ENCODE data around the gene DCBLD1. TPM values are rescaled to one million over a fixed set of nuclear protein-coding genes. Genes with fewer than 3 reads are reported as not detected.

DCBLD1 gene
- total RNA-seq, 1 donor from 2014 or later = 64.8 TPM

DNA sequence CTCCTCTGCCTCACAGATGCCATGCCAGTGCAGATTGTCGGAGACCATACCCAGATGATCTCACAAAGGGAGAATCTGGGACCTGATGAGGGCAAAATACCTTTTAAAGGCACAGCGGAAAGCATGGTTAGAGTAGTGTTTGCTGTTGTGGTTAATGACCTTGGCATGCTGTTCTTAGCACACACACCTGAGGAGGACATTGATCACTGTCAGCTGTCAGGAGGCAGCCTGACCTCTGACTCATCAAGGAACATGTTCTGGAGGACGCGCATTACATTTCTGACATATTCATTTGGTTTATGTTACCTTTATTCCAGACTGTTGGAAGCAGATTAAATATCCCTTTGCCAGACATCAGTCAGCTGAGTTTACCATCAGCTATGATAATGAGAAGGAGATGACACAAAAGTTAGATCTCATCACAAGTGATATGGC lies 62.7 kb downstream of the DCBLD1 start:
- Histone ChIP-seq H3K36me3 (ENCODE audit: control insufficient read depth, insufficient read depth, low read length) (peaks cover 7% of the 10 kb centered on the region), H3K27me3 (ENCODE audit: control insufficient read depth, insufficient read depth, low read length) (no peaks in the 10 kb centered on the region), H3K4me3 (ENCODE audit: low read depth, low read length) (no peak overlapping the region)
- DNase-seq (ENCODE audit: low read depth) (peak; percentile 81), FAIRE-seq (peak; percentile 40)
- TF ChIP-seq, protein P1, sequence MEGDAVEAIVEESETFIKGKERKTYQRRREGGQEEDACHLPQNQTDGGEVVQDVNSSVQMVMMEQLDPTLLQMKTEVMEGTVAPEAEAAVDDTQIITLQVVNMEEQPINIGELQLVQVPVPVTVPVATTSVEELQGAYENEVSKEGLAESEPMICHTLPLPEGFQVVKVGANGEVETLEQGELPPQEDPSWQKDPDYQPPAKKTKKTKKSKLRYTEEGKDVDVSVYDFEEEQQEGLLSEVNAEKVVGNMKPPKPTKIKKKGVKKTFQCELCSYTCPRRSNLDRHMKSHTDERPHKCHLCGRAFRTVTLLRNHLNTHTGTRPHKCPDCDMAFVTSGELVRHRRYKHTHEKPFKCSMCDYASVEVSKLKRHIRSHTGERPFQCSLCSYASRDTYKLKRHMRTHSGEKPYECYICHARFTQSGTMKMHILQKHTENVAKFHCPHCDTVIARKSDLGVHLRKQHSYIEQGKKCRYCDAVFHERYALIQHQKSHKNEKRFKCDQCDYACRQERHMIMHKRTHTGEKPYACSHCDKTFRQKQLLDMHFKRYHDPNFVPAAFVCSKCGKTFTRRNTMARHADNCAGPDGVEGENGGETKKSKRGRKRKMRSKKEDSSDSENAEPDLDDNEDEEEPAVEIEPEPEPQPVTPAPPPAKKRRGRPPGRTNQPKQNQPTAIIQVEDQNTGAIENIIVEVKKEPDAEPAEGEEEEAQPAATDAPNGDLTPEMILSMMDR (IDR thresholded peaks at IDR 0.05; ENCODE audit: insufficient read depth, low read length, severe bottlenecking) = no peak

DNA sequence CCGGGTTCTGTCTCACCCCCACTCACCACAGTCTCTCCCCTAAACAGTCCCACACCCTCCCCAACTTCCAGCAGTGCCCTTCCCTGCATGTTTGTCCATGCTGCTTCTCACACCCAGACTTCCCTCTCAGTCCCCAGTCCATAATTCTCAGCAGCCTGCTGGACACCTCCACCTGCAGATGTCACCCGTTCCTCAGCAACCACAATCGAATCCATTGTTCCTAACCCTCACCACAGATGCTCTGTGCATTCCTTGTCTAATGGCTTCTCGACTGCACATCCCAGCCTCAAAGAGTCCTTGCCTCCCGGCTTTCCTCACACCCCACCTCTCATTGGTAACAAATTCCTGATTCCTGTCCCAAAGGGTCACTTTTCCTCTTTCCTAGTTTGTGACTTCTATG lies 64.2 kb downstream of the DCBLD1 start:
- FAIRE-seq (peak; percentile 55), DNase-seq (ENCODE audit: low read depth) (no peak)
- TF ChIP-seq, protein P1 (IDR thresholded peaks at IDR 0.05; ENCODE audit: insufficient read depth, low read length, severe bottlenecking) = no peak
- Histone ChIP-seq H3K4me3 (ENCODE audit: low read depth, low read length) (no peak overlapping the region), H3K27me3 (ENCODE audit: control insufficient read depth, insufficient read depth, low read length) (no peaks in the 10 kb centered on the region), H3K36me3 (ENCODE audit: control insufficient read depth, insufficient read depth, low read length) (peaks cover 7% of the 10 kb centered on the region)

DNA sequence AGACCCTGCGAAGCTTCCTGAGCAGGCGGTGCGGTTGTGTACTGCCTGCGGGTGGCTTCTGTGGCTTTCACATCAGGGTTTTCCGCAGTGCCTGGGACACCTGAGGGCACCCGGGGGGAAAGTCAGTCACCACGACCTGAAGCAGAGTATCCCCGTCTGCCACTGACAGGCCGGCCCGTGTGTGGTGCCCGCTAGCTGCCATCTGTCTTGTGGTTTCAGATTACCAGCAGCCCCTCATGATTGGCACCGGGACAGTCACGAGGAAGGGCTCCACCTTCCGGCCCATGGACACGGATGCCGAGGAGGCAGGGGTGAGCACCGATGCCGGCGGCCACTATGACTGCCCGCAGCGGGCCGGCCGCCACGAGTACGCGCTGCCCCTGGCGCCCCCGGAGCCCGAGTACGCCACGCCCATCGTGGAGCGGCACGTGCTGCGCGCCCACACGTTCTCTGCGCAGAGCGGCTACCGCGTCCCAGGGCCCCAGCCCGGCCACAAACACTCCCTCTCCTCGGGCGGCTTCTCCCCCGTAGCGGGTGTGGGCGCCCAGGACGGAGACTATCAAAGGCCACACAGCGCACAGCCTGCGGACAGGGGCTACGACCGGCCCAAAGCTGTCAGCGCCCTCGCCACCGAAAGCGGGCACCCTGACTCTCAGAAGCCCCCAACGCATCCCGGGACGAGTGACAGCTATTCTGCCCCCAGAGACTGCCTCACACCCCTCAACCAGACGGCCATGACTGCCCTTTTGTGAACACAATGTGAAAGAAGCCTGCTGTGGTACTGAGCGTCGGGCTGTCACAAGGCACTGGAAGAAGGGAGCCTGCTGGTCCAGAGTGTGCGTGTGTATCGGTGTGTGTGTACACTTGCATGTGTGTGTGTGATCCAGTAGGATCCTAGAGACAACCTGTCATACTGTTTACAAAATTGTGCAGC lies 65.5 kb downstream of the DCBLD1 start:
- DNase-seq (ENCODE audit: low read depth) (no peak), FAIRE-seq (no peak)
- Histone ChIP-seq H3K4me3 (ENCODE audit: low read depth, low read length) (no peak overlapping the region), H3K36me3 (ENCODE audit: control insufficient read depth, insufficient read depth, low read length) (peaks cover 7% of the 10 kb centered on the region), H3K27me3 (ENCODE audit: control insufficient read depth, insufficient read depth, low read length) (no peaks in the 10 kb centered on the region)
- TF ChIP-seq, protein P1 (IDR thresholded peaks at IDR 0.05; ENCODE audit: insufficient read depth, low read length, severe bottlenecking) = peak; percentile 15

DNA sequence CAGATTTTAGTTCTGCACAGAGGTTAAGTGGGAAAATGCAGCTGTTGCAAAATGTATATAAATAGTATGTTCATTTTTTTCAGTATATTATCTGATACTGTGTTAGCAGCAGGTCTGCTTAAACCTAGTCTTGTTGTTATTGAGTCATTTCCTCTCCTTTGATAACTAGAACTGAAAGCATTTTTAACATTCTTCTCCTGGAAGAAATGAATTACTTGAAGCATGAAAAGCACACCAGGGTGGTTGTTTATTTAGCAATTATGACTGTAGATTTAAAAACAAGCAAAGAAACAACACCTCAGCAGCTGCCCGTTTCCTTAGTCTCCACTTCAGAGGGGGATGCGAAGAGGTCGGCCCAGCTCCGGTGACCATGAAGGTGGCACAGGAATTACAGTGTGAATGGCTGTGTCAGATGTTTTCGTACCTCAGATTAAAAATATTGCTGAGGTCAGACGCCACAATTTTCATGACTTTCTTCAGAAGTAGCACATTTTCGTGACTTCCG lies 66.4 kb downstream of the DCBLD1 start:
- FAIRE-seq = no peak
- TF ChIP-seq, protein P1 (IDR thresholded peaks at IDR 0.05; ENCODE audit: insufficient read depth, low read length, severe bottlenecking) = no peak
- H3K36me3 ChIP-seq (ENCODE audit: control insufficient read depth, insufficient read depth, low read length) = peaks cover 7% of the 10 kb centered on the region
- no peak overlapping the region for H3K4me3 ChIP-seq (ENCODE audit: low read depth, low read length)
- no peaks in the 10 kb centered on the region for H3K27me3 ChIP-seq (ENCODE audit: control insufficient read depth, insufficient read depth, low read length)
- peak; percentile 87 for DNase-seq (ENCODE audit: low read depth)

DNA sequence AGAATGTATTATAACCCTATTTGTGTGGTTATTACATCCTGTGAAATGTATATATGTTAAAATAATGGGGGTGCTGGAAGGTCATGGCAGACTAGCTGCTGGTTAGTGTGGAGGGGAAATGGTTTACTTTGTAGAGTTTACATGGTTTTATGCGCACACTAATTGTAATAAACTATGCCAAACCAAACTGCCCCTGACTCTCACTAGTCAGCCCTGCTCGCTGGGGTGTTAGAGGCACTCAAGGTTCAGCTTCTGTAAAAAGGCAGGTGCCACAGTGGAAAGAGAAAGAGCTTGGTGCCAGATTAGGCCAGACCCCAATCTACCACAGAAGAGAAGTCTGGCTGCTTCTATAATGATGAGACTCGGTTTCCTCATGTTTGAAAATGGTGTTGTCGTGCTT lies 67.1 kb downstream of the DCBLD1 start:
- DNase-seq (ENCODE audit: low read depth) = no peak
- H3K27me3 ChIP-seq (ENCODE audit: control insufficient read depth, insufficient read depth, low read length) = no peaks in the 10 kb centered on the region
- no peak for FAIRE-seq
- H3K36me3 ChIP-seq (ENCODE audit: control insufficient read depth, insufficient read depth, low read length) = peaks cover 7% of the 10 kb centered on the region
- H3K4me3 ChIP-seq (ENCODE audit: low read depth, low read length) = no peak overlapping the region
- TF ChIP-seq, protein P1 (IDR thresholded peaks at IDR 0.05; ENCODE audit: insufficient read depth, low read length, severe bottlenecking) = no peak
